ENCODE measurements around the gene NAGA. TPM values are rescaled to one million over a fixed set of nuclear protein-coding genes. Genes with fewer than 3 reads are reported as not detected.
A peak's percentile ranks its signal among the peaks of the same experiment; 100 is the strongest.

NAGA gene
- polyA plus RNA-seq, 3 donors = 123 to 218 (median 200) TPM

GRCh38 chr22:42025421-42025820, 45.2 kb downstream of the NAGA start:
- Histone ChIP-seq H3K4me1 (ENCODE audit: control insufficient read depth in 1 of 2, insufficient read depth in 2 of 2, low read length in 2 of 2) (peaks cover 8 to 10% of the 10 kb centered on the region in 2 donors), H3K79me2 (ENCODE audit: insufficient read depth, low read length) (no peaks in the 10 kb centered on the region), H4K20me1 (ENCODE audit: insufficient read depth, low read length) (no peaks in the 10 kb centered on the region), H3K36me3 (replicated peaks in 1 of 2; ENCODE audit: control insufficient read depth in 1 of 2, insufficient read depth in 2 of 2, low read length in 2 of 2) (no peaks in the 10 kb centered on the region), H3K4me2 (replicated peaks; ENCODE audit: extremely low read depth, low read length, poor library complexity, severe bottlenecking) (no peak overlapping the region), H3K27ac (ENCODE audit: low read depth in 1 of 2, low read length in 2 of 2) (no peak overlapping the region), H3K9ac (ENCODE audit: insufficient read depth, low read length, poor library complexity, severe bottlenecking) (no peak overlapping the region), H3K9me3 (replicated peaks in 1 of 2; ENCODE audit: control insufficient read depth in 1 of 2, insufficient read depth in 1 of 2, low read length in 2 of 2) (no peaks in the 10 kb centered on the region), H2AFZ (ENCODE audit: insufficient read depth, low read depth, low read length, poor library complexity, severe bottlenecking) (no peak overlapping the region), H3K27me3 (ENCODE audit: control insufficient read depth in 2 of 2, insufficient read depth in 2 of 2, low read length in 2 of 2) (no peaks in the 10 kb centered on the region), H3K4me3 (replicated peaks in 1 of 3; ENCODE audit: low read depth in 2 of 3, low read length in 3 of 3) (no peak overlapping the region)
- Mint-ChIP-seq H3K4me3 (no peak overlapping the region), H3K27me3 (ENCODE audit: low read depth in 3 of 3) (peaks cover 0 to 2% (median 1%) of the 10 kb centered on the region in 3 donors), H3K36me3 (no peaks in the 10 kb centered on the region), H3K4me1 (peaks cover 8% of the 10 kb centered on the region), H3K27ac (no peak overlapping the region), H3K9me3 (peaks cover 0 to 1% (median 0%) of the 10 kb centered on the region in 7 donors)
- intact Hi-C loops (cut with micrococcal nuclease) = no loop called here
- WGBS (ENCODE audit: insufficient coverage) = 80% methylated on average over 1 of the region's 1 CpG
- DNase-seq = no peak
- TF ChIP-seq CTCF (IDR thresholded peaks at IDR 0.05) = no peak

- Histone ChIP-seq H3K9me3 (replicated peaks in 1 of 2; ENCODE audit: control insufficient read depth in 1 of 2, insufficient read depth in 1 of 2, low read length in 2 of 2) (no peaks in the 10 kb centered on the region), H3K4me1 (ENCODE audit: control insufficient read depth in 1 of 2, insufficient read depth in 2 of 2, low read length in 2 of 2) (peaks cover 8 to 10% of the 10 kb centered on the region in 2 donors), H3K9ac (ENCODE audit: insufficient read depth, low read length, poor library complexity, severe bottlenecking) (no peak overlapping the region), H3K27ac (ENCODE audit: low read depth in 1 of 2, low read length in 2 of 2) (no peak overlapping the region), H3K36me3 (replicated peaks in 1 of 2; ENCODE audit: control insufficient read depth in 1 of 2, insufficient read depth in 2 of 2, low read length in 2 of 2) (no peaks in the 10 kb centered on the region), H4K20me1 (ENCODE audit: insufficient read depth, low read length) (no peaks in the 10 kb centered on the region), H3K27me3 (ENCODE audit: control insufficient read depth in 2 of 2, insufficient read depth in 2 of 2, low read length in 2 of 2) (no peaks in the 10 kb centered on the region), H3K4me2 (replicated peaks; ENCODE audit: extremely low read depth, low read length, poor library complexity, severe bottlenecking) (peak overlapping the region; percentile 10), H3K79me2 (ENCODE audit: insufficient read depth, low read length) (no peaks in the 10 kb centered on the region), H3K4me3 (replicated peaks in 1 of 3; ENCODE audit: low read depth in 2 of 3, low read length in 3 of 3) (no peak overlapping the region), H2AFZ (ENCODE audit: insufficient read depth, low read depth, low read length, poor library complexity, severe bottlenecking) (no peak overlapping the region)
- peak overlapping the region in 2 of 7 donors; percentile 55 to 71 for H3K27ac Mint-ChIP-seq
- no CpG with 5 or more reads among the region's 2 CpGs for WGBS (ENCODE audit: insufficient coverage)
- no peak overlapping the region for H3K4me3 Mint-ChIP-seq
- no peak for TF ChIP-seq CTCF (IDR thresholded peaks at IDR 0.05)
- H3K9me3 Mint-ChIP-seq = peaks cover 0 to 2% (median 0%) of the 10 kb centered on the region in 7 donors
- intact Hi-C loops (cut with micrococcal nuclease) = no loop called here
- no peaks in the 10 kb centered on the region for H3K36me3 Mint-ChIP-seq
- H3K27me3 Mint-ChIP-seq (ENCODE audit: low read depth in 3 of 3) = peaks cover 0 to 9% (median under 1%) of the 10 kb centered on the region in 3 donors
- peaks cover 8% of the 10 kb centered on the region for H3K4me1 Mint-ChIP-seq
- DNase-seq = peak; percentile 19 to 38 (median 19)
Measured at GRCh38 chr22:42022162-42022847, 48.3 kb downstream of the NAGA start.

Measured in CD14-positive monocyte (primary cell).